Astrocyte (in vitro differentiated cells and primary cell): Measurements from ENCODE around the gene BICC1. TPM values are rescaled to one million over a fixed set of nuclear protein-coding genes. Genes with fewer than 3 reads are reported as not detected.

Experiments
- DNase-seq: peaks from one replicate; pipeline ENCODE4 v3.0.0-alpha.2; 2010; ENCODE audit warnings: low read depth
- FAIRE-seq: peaks from 2 replicates; lab custom pipeline; 2011; peaks lifted over from hg19 to GRCh38; lab: Jason Lieb, UNC
- H2AFZ ChIP-seq: 2 replicates; pipeline ENCODE4 v1.6.0; 2012; ENCODE audit warnings: low read depth, low read length, inconsistent platforms
- H3K27ac ChIP-seq: 2 replicates; pipeline ENCODE4 v1.5.1; 2011; ENCODE audit warnings: low read depth, low read length, inconsistent platforms
- H3K27me3 ChIP-seq: 2 replicates; pipeline ENCODE4 v1.6.0; 2011; ENCODE audit warnings: low read length, inconsistent platforms; ENCODE audit not compliant: insufficient read depth
- H3K36me3 ChIP-seq: 2 replicates; pipeline ENCODE4 v1.5.1; 2011; ENCODE audit warnings: low read length, inconsistent platforms; ENCODE audit not compliant: insufficient read depth
- H3K4me1 ChIP-seq: 2 replicates; pipeline ENCODE4 v1.5.1; 2011; ENCODE audit warnings: low read length, inconsistent platforms; ENCODE audit not compliant: insufficient read depth
- H3K4me2 ChIP-seq: 2 replicates; pipeline ENCODE4 v1.6.0; 2012; ENCODE audit warnings: low read length, inconsistent platforms
- H3K4me3 ChIP-seq: 2 replicates; pipeline ENCODE4 v1.5.1; 2011; ENCODE audit warnings: low read depth, mild to moderate bottlenecking, low read length, inconsistent platforms; ENCODE audit not compliant: insufficient read depth
- H3K79me2 ChIP-seq: 2 replicates; pipeline ENCODE4 v1.6.0; 2012; ENCODE audit warnings: mild to moderate bottlenecking, low read length, inconsistent platforms; ENCODE audit not compliant: insufficient read depth
- H3K9ac ChIP-seq: 2 replicates; pipeline ENCODE4 v1.6.0; 2012; ENCODE audit warnings: mild to moderate bottlenecking, low read length, inconsistent platforms
- H3K9me3 ChIP-seq: 2 replicates; pipeline ENCODE4 v1.5.1; 2012; ENCODE audit warnings: low read depth, mild to moderate bottlenecking, low read length, inconsistent platforms; ENCODE audit not compliant: insufficient read depth
- H4K20me1 ChIP-seq: 2 replicates; pipeline ENCODE4 v1.6.0; 2012; ENCODE audit warnings: low read length, inconsistent platforms; ENCODE audit not compliant: insufficient read depth
- H3K27ac Mint-ChIP-seq: one replicate; pipeline ENCODE4 v1.8.0; 2021; ENCODE audit warnings: mild to moderate bottlenecking, mixed read lengths; ENCODE audit not compliant: unreplicated experiment
- H3K27me3 Mint-ChIP-seq: one replicate; pipeline ENCODE4 v1.8.0; 2021; ENCODE audit warnings: low read depth, mixed read lengths; ENCODE audit not compliant: unreplicated experiment
- H3K36me3 Mint-ChIP-seq: one replicate; pipeline ENCODE4 v1.8.0; 2021; ENCODE audit warnings: low read depth, mixed read lengths; ENCODE audit not compliant: unreplicated experiment
- H3K4me1 Mint-ChIP-seq: one replicate; pipeline ENCODE4 v1.8.0; 2021; ENCODE audit warnings: low read depth, mixed read lengths; ENCODE audit not compliant: unreplicated experiment
- H3K4me3 Mint-ChIP-seq: one replicate; pipeline ENCODE4 v1.8.0; 2021; ENCODE audit warnings: mild to moderate bottlenecking, moderate library complexity, mixed read lengths; ENCODE audit not compliant: unreplicated experiment
- H3K9me3 Mint-ChIP-seq: one replicate; pipeline ENCODE4 v1.8.0; 2021; ENCODE audit warnings: mild to moderate bottlenecking, mixed read lengths; ENCODE audit not compliant: unreplicated experiment
- EZH2 ChIP-seq: IDR thresholded peaks from 2 replicates; pipeline ENCODE4 v1.6.1; 2012; ENCODE audit warnings: mild to moderate bottlenecking, low read length, inconsistent platforms; ENCODE audit not compliant: insufficient read depth
- total RNA-seq: library from RNA; stranded (reverse); gene quantifications from 2 replicates; pipeline ENCODE4 v1.2.1, GENCODE V29; 2021
- TF ChIP-seq, protein P1 (sequence below): IDR thresholded peaks from 2 replicates; pipeline ENCODE4 v1.5.1; 2011; ENCODE audit warnings: low read depth, mild to moderate bottlenecking, inconsistent platforms, low read length, moderate library complexity; ENCODE audit not compliant: insufficient read depth

The BICC1 gene
- total RNA-seq, 1 donor from 2014 or later, result 23.0 TPM

DNA sequence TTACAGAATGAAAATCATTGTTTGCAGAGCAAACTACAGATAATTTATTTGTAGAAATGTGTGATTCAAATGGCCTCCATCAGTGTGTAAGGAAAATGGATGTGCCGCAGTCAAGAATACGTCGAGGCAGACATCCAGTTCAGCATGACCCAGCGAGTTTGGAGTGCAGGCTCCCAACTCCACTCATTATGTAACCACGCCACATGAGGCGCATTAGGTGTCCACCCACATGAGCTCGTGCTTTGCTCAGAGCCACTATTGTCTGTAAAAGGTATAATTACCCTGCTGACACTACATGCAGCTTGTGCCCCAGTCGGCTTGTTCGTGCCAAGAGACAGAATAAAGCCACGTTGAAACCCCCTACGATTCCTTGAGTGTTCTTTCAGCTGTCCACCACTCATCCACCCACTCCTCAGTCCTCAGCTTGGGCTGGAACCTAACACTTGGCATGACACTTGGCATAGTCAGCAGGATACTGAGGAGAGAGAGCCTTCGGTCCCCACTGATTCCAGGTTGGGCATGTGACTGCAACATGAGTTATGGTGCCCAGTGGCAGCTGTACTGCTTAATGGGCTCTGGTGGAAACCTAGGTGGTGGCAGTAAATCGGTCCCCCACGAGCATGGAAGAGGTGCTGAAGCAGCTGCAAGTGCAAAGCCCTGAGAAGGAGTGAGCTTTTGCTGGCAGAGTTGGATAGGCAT lies 102.7 kb downstream of the BICC1 start:
- Histone ChIP-seq H3K36me3 (no peaks in the 10 kb centered on the region), H3K4me2 (no peak overlapping the region), H3K4me1 (no peaks in the 10 kb centered on the region), H3K9ac (no peak overlapping the region), H3K27ac (no peak overlapping the region), H3K4me3 (no peak overlapping the region), H3K9me3 (no peaks in the 10 kb centered on the region), H3K79me2 (peaks cover 60% of the 10 kb centered on the region), H2AFZ (no peak overlapping the region), H4K20me1 (peaks cover 24% of the 10 kb centered on the region), H3K27me3 (no peaks in the 10 kb centered on the region)
- H3K4me1 Mint-ChIP-seq, result no peaks in the 10 kb centered on the region
- H3K4me3 Mint-ChIP-seq, result no peak overlapping the region
- DNase-seq (no peak), FAIRE-seq (no peak)
- H3K36me3 Mint-ChIP-seq, result peaks cover 6% of the 10 kb centered on the region
- H3K27me3 Mint-ChIP-seq, result no peaks in the 10 kb centered on the region
- no peak for TF ChIP-seq EZH2
- TF ChIP-seq, protein P1, sequence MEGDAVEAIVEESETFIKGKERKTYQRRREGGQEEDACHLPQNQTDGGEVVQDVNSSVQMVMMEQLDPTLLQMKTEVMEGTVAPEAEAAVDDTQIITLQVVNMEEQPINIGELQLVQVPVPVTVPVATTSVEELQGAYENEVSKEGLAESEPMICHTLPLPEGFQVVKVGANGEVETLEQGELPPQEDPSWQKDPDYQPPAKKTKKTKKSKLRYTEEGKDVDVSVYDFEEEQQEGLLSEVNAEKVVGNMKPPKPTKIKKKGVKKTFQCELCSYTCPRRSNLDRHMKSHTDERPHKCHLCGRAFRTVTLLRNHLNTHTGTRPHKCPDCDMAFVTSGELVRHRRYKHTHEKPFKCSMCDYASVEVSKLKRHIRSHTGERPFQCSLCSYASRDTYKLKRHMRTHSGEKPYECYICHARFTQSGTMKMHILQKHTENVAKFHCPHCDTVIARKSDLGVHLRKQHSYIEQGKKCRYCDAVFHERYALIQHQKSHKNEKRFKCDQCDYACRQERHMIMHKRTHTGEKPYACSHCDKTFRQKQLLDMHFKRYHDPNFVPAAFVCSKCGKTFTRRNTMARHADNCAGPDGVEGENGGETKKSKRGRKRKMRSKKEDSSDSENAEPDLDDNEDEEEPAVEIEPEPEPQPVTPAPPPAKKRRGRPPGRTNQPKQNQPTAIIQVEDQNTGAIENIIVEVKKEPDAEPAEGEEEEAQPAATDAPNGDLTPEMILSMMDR, result no peak
- H3K27ac Mint-ChIP-seq, result no peak overlapping the region
- H3K9me3 Mint-ChIP-seq, result no peaks in the 10 kb centered on the region

DNA sequence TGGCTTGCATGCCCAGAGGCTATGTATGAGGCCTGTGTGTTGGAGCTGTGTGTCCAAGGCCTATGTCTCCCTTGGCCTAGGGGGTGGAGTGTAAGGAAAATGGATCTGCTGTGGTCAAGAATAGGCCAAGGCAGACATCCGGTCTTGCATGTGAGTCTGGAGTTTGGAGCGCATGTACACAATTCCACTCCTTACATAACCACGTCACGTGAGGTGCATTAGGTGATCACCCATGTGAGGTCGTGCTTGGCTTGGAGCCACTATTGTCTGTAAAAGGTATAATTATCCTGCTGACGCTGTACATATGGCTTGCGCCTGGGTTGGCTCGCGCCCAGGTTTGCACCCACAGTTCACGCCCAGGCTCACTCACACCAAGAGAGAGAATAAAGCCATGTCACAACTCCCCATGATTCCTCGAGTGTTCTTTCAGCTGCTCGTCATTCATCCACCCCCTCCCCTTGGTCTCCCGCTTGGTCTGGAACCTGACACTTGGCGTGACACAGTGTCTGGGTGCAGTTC lies 105.5 kb downstream of the BICC1 start:
- H3K27ac ChIP-seq, result no peak overlapping the region
- no peaks in the 10 kb centered on the region for H3K4me1 Mint-ChIP-seq
- no peak overlapping the region for H3K4me2 ChIP-seq
- no peaks in the 10 kb centered on the region for H3K27me3 Mint-ChIP-seq
- H4K20me1 ChIP-seq, result peaks cover 18% of the 10 kb centered on the region
- H3K9ac ChIP-seq, result no peak overlapping the region
- H3K79me2 ChIP-seq, result peaks cover 51% of the 10 kb centered on the region
- H3K9me3 ChIP-seq, result no peaks in the 10 kb centered on the region
- no peak overlapping the region for H2AFZ ChIP-seq
- no peak overlapping the region for H3K4me3 ChIP-seq
- no peaks in the 10 kb centered on the region for H3K27me3 ChIP-seq
- no peak for FAIRE-seq
- TF ChIP-seq EZH2, result no peak
- TF ChIP-seq, protein P1, result no peak
- H3K4me1 ChIP-seq, result no peaks in the 10 kb centered on the region
- no peak overlapping the region for H3K27ac Mint-ChIP-seq
- DNase-seq, result no peak
- no peaks in the 10 kb centered on the region for H3K9me3 Mint-ChIP-seq
- no peak overlapping the region for H3K4me3 Mint-ChIP-seq
- no peaks in the 10 kb centered on the region for H3K36me3 ChIP-seq
- H3K36me3 Mint-ChIP-seq, result peaks cover 14% of the 10 kb centered on the region
